ENCODE data around the gene PTPRN2. TPM values are rescaled to one million over a fixed set of nuclear protein-coding genes. Genes with fewer than 3 reads are reported as not detected.
"Not testable (repeated sequence)": the region's sequence is repeated elsewhere in the genome, so short reads cannot be mapped to it uniquely, and the experiment has no call there.

The PTPRN2 gene
- total RNA-seq, 4 donors from 2014 or later: 6.6 to 10.7 (median 8.2) TPM

DNA sequence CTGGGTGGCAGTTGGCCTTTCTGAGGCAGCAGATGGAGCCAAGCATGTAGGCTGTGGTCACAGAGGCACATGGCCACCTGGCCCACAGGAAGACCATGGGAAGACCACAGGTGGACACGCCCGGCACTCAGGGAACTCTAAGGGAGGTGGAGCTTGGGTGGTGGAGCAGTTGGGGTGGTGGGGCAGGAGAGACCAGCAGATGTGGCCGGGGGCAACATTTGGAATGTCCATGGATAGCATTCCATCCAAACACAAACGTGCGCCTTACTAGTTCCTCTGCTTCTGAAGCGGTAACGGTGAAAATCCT lies 290.9 kb downstream of the PTPRN2 start:
- H3K9me3 ChIP-seq: peaks cover 0 to 20% (median 0%) of the 10 kb centered on the region in 4 donors
- DNase-seq (ENCODE audit: low spot score in 2 of 2): no peak
- H3K36me3 ChIP-seq: no peaks in the 10 kb centered on the region
- no peaks in the 10 kb centered on the region for H3K27me3 ChIP-seq
- TF ChIP-seq, protein P1, sequence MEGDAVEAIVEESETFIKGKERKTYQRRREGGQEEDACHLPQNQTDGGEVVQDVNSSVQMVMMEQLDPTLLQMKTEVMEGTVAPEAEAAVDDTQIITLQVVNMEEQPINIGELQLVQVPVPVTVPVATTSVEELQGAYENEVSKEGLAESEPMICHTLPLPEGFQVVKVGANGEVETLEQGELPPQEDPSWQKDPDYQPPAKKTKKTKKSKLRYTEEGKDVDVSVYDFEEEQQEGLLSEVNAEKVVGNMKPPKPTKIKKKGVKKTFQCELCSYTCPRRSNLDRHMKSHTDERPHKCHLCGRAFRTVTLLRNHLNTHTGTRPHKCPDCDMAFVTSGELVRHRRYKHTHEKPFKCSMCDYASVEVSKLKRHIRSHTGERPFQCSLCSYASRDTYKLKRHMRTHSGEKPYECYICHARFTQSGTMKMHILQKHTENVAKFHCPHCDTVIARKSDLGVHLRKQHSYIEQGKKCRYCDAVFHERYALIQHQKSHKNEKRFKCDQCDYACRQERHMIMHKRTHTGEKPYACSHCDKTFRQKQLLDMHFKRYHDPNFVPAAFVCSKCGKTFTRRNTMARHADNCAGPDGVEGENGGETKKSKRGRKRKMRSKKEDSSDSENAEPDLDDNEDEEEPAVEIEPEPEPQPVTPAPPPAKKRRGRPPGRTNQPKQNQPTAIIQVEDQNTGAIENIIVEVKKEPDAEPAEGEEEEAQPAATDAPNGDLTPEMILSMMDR (IDR thresholded peaks at IDR 0.05): no peak
- TF ChIP-seq POLR2A (IDR thresholded peaks at IDR 0.05) (no peak), EP300 (IDR thresholded peaks at IDR 0.05) (no peak)
- H3K4me1 ChIP-seq: no peaks in the 10 kb centered on the region
- no peak overlapping the region for H3K27ac ChIP-seq
- H3K4me3 ChIP-seq: no peak overlapping the region
- WGBS, 2 donors: 87 to 93% methylated on average over 7 of the region's 7 CpGs

DNA sequence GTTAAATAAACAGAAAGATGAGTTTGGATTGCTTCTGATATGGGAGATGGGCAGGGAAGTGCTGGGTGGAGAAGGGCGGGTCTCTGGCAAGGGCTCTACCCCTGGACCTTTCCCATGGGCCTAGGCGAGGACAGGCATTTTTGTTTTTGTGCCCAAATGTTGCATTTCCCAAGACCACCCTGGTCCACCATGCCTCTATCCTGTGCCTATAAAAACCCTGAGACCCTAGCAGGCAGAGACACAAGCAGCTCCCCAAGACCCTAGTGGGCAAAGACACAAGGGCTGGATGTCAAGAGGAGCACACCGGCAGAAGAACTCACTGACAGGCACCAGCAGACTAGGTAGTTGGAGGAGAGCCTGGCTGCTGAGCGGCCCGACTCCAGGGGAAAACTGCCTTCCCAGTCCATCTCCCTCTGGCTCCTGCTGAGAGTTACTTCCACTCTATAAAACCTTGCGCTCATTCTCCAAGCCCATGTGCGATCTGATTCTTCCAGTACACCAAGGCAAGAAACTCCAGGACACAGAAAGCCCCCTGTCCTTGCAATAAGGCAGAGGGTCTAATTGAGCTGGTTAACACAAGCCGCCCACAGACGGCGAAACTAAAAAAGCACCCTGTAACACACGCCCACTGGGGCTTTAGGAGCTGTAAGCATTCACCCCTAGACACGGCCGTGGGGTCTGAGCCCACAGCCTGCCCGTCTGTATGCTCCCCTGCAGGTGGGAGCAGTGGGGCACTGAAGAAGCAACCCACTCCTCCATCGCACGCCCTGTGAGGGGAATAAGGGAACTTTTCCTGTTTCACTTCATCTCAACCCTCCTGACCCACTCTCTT lies 291.4 kb downstream of the PTPRN2 start:
- Histone ChIP-seq H3K4me3 (no peak overlapping the region), H3K36me3 (no peaks in the 10 kb centered on the region), H3K27ac (no peak overlapping the region), H3K4me1 (no peaks in the 10 kb centered on the region), H3K9me3 (peaks cover 0 to 20% (median 0%) of the 10 kb centered on the region in 4 donors), H3K27me3 (no peaks in the 10 kb centered on the region)
- 87 to 88% methylated on average over 16 of the region's 16 CpGs for WGBS, 2 donors
- no peak for TF ChIP-seq EP300 (IDR thresholded peaks at IDR 0.05)
- no peak for TF ChIP-seq POLR2A (IDR thresholded peaks at IDR 0.05)
- TF ChIP-seq, protein P1 (IDR thresholded peaks at IDR 0.05): no peak
- no peak for DNase-seq (ENCODE audit: low spot score in 2 of 2)

DNA sequence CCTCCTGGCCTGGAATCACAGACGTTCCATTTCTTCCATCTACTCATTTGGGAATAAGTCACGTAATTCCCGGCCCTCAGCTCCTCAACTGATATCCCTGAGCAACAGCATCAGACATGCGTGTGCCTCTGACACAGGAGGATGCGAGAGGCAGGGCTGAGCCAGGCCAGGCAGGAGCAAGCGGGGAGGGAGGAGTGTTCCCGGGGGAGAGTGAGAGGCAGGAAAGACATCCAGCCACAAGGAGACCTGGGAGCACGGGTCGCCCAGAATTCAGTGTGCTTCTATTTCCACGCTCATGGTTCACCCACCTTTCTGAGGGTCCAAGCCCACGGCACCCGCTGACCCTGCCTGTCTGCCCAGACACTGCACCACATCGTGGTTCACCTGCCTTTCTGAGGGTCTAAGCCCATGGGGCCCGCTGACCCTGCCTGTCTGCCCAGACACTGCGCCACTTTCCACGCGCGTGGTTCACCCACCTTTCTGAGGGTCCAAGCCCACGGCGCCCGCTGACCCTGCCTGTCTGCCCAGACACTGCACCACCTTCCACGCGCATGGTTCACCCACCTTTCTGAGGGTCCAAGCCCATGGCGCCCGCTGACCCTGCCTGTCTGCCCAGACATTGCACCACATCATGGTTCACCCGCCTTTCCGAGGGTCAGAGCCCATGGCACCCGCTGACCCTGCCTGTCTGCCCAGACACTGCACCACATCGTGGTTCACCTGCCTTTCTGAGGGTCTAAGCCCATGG lies 293.0 kb downstream of the PTPRN2 start:
- H3K9me3 ChIP-seq: peaks cover 0 to 31% (median 0%) of the 10 kb centered on the region in 4 donors
- H3K27ac ChIP-seq; H3K4me3 ChIP-seq; H3K27me3 ChIP-seq; H3K36me3 ChIP-seq; DNase-seq (ENCODE audit: low spot score in 2 of 2); H3K4me1 ChIP-seq: not testable (repeated sequence)
- WGBS, 2 donors: 94 to 96% methylated on average over 28 to 29 of the region's 29 CpGs

DNA sequence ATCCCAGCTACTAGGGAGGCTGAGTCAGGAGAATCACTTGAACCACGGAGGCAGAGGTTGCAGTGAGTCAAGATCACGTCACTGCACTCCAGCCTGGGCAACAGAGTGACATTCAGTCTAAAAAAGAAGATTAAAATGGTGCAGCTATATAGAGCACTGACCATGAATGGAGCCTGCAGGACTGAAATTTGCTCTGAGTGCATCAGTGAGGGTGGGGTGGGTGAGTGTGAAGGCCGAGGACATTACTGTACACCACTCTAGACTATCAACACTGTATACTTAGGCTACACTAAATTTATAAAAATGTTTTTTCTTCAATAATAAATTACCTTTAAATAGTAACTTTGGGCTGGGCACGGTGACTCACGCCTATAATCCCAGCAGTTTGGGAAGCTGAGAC lies 294.7 kb downstream of the PTPRN2 start:
- TF ChIP-seq, protein P1 (IDR thresholded peaks at IDR 0.05): no peak
- TF ChIP-seq POLR2A (IDR thresholded peaks at IDR 0.05) (no peak), EP300 (IDR thresholded peaks at IDR 0.05) (no peak)
- Histone ChIP-seq H3K9me3 (peaks cover 0 to 48% (median 2%) of the 10 kb centered on the region in 4 donors), H3K4me1 (no peaks in the 10 kb centered on the region), H3K36me3 (no peaks in the 10 kb centered on the region), H3K27me3 (no peaks in the 10 kb centered on the region), H3K4me3 (no peak overlapping the region), H3K27ac (no peak overlapping the region)
- 78 to 90% methylated on average over 5 of the region's 5 CpGs for WGBS, 2 donors
- DNase-seq (ENCODE audit: low spot score in 2 of 2): no peak

DNA sequence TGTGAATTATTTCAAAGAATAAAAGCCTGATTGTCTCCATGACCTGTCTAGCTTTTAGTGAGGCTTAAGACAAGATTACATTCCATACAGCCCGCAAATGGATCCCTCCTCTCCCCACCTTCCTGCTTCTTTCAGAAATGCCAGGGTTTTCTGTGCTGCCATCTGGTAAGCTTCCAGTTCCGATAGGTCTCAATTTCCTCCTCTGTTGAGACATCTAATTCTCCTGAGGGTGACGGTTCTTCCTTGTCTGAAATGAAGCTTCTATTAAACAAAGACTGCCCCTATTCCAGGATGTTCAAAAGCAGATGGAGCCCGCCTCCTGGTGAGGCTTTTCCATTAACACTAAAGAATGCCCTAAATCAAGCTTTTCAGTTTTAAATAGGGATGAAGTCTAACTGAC lies 295.6 kb downstream of the PTPRN2 start:
- Histone ChIP-seq H3K27me3 (no peaks in the 10 kb centered on the region), H3K36me3 (no peaks in the 10 kb centered on the region), H3K4me3 (no peak overlapping the region), H3K27ac (no peak overlapping the region), H3K4me1 (no peaks in the 10 kb centered on the region), H3K9me3 (peaks cover 0 to 57% (median 2%) of the 10 kb centered on the region in 4 donors)
- no peak for DNase-seq (ENCODE audit: low spot score in 2 of 2)
- 42 to 56% methylated on average over 4 of the region's 4 CpGs for WGBS, 2 donors
- TF ChIP-seq EP300 (IDR thresholded peaks at IDR 0.05) (no peak), POLR2A (IDR thresholded peaks at IDR 0.05) (no peak)
- TF ChIP-seq, protein P1 (IDR thresholded peaks at IDR 0.05): no peak
